Kidney (tissue), 14 donors: ENCODE results near the gene POLR1B. TPM values are rescaled to one million over a fixed set of nuclear protein-coding genes. Genes with fewer than 3 reads are reported as not detected.

Experiments used
- DNase-seq, 5 donors: peaks; one replicate each; pipeline ENCODE4 v3.0.0-alpha.2; 2013 to 2020
- FAIRE-seq: peaks from 2 replicates; lab custom pipeline; 2012; peaks lifted over from hg19 to GRCh38; lab: Jason Lieb, UNC
- H3K27ac ChIP-seq, 2 donors: one replicate each; pipeline ENCODE4 v1.7.0; 2013; ENCODE audit warnings: low read depth in 2 of 2, low read length in 2 of 2, inconsistent platforms in 1 of 2
- H3K27me3 ChIP-seq: one replicate; pipeline ENCODE4 v1.7.1; 2013; ENCODE audit warnings: low read length, inconsistent platforms; ENCODE audit not compliant: control insufficient read depth, insufficient read depth
- H3K36me3 ChIP-seq, 3 donors: one replicate each; pipeline versions ENCODE4 v1.7.0 to v1.7.1; 2013; ENCODE audit warnings: low read length in 3 of 3, control low read depth in 1 of 3, inconsistent platforms in 1 of 3; ENCODE audit not compliant: insufficient read depth in 3 of 3, control insufficient read depth in 2 of 3
- H3K4me1 ChIP-seq, 3 donors: one replicate each; pipeline versions ENCODE4 v1.7.0 to v1.7.1; 2013; ENCODE audit warnings: low read length in 3 of 3, inconsistent platforms in 1 of 3, low read depth in 1 of 3; ENCODE audit not compliant: control insufficient read depth in 2 of 3, insufficient read depth in 2 of 3
- H3K4me3 ChIP-seq, 3 donors: one replicate each; pipeline versions ENCODE4 v1.7.0 to v1.8.1; 2013; ENCODE audit warnings: low read length in 3 of 3, control low read depth in 1 of 3, inconsistent platforms in 1 of 3
- H3K9ac ChIP-seq, 3 donors: one replicate each; pipeline versions ENCODE4 v1.7.0 to v1.7.1; 2013; ENCODE audit warnings: low read length in 3 of 3, control low read depth in 1 of 3, inconsistent platforms in 1 of 3
- H3K9me3 ChIP-seq, 3 donors: one replicate each; pipeline versions ENCODE4 v1.7.0 to v1.7.1; 2013; ENCODE audit warnings: low read length in 3 of 3, control low read depth in 1 of 3, inconsistent platforms in 1 of 3; ENCODE audit not compliant: control insufficient read depth in 2 of 3, insufficient read depth in 1 of 3
- intact Hi-C: fragments of 100-400 bp; cut with DNase I; formaldehyde crosslinking; loops from one replicate; pipeline ENCODE4 v1.11.1; 2022
- polyA plus RNA-seq: library from polyadenylated mRNA; stranded (reverse); fragments of 350-450 nt; fragmentation: Illumina TruSeq; extraction: RNeasy Lipid Tissue Mini Kit (QIAGEN cat#74804); gene quantifications from one replicate; pipeline ENCODE4 v1.2.3, GENCODE V29; 2014; ENCODE audit warnings: low read depth, low replicate concordance; ENCODE audit not compliant: insufficient read depth
- total RNA-seq: library from RNA; stranded (reverse); fragmentation: NEBNext Ultra II Directional; extraction: Animal tissue kit (Norgen Biotek cat#: 25700); gene quantifications from one replicate; pipeline ENCODE4 v1.2.1, GENCODE V29; 2021
- TF ChIP-seq, protein P1 (sequence below): IDR thresholded peaks from 3 replicates; pipeline ENCODE4 v1.5.1; 2012; ENCODE audit warnings: mild to moderate bottlenecking, moderate library complexity, borderline replicate concordance; ENCODE audit not compliant: insufficient read depth; ENCODE audit errors: extremely low read depth
- donor health status: control.
- donor health status: control.
- donor health status: control.
- donor health status: control.
- donor health status: control.
- donor health status: DM: yes; HTN: yes; CAD: no.
- donor health status: Normal renal cell carcinoma (clear cell type).

The POLR1B gene
- total and polyA plus RNA-seq, 2 donors from 2014 or later, result 6.0 to 24.4 TPM

DNA sequence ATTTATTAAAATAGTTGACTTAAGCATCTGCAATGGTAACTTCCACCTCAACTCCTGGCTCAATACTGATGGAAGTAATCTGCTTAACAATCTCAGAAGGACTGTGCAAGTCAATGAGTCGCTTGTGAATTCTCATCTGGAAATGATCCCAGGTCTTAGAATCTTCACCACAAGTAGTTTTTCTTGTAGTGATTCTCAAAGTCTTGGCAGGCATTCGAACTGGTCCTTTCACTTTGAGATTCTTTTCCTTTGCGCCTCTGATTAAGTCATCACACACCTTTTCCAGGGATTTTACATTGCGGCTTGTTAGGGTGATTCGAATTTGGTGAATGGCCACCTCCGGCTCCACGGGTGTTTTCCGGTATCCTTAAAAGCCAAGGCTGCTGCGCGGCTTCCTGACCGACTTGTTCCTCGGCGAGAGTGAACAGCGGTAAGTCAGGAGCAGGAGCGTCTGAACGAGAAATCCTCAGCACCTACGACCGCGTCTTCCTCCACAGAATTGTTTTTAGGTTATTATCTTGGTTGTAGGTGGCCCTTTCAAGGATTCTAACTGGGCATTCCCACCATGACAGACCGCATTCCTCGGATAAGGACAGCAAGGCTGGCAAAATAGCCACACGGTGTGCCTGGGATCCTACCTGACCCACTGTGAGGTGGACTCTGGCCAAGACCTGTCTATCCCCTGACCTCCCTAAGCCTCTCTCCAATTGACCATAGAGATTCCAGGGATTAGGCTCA lies 79.7 kb downstream of the POLR1B start:
- TF ChIP-seq, protein P1, sequence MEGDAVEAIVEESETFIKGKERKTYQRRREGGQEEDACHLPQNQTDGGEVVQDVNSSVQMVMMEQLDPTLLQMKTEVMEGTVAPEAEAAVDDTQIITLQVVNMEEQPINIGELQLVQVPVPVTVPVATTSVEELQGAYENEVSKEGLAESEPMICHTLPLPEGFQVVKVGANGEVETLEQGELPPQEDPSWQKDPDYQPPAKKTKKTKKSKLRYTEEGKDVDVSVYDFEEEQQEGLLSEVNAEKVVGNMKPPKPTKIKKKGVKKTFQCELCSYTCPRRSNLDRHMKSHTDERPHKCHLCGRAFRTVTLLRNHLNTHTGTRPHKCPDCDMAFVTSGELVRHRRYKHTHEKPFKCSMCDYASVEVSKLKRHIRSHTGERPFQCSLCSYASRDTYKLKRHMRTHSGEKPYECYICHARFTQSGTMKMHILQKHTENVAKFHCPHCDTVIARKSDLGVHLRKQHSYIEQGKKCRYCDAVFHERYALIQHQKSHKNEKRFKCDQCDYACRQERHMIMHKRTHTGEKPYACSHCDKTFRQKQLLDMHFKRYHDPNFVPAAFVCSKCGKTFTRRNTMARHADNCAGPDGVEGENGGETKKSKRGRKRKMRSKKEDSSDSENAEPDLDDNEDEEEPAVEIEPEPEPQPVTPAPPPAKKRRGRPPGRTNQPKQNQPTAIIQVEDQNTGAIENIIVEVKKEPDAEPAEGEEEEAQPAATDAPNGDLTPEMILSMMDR, result no peak
- DNase-seq (no peak), FAIRE-seq (no peak)
- Histone ChIP-seq H3K27ac (no peak overlapping the region), H3K36me3 (no peaks in the 10 kb centered on the region), H3K9ac (no peak overlapping the region), H3K4me3 (no peak overlapping the region), H3K9me3 (no peaks in the 10 kb centered on the region), H3K4me1 (peaks cover 0 to 3% (median 0%) of the 10 kb centered on the region in 3 donors), H3K27me3 (no peaks in the 10 kb centered on the region)
- intact Hi-C loops, result no loop called here

DNA sequence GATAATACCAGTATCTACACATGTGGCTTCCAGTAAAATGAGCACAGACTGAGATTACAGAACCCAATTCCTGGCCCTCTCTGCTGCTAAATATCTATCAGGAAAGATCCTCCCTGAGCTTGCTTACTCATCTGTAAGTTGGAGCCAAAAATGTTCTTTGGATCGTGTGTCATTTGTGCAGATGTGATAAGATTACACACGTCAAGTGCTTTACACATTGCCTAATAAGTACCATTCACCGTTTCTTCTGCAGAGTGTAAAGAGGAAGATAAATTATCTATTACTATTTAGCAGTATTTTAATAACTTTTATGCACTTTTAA lies 80.2 kb downstream of the POLR1B start:
- H3K27ac ChIP-seq, result no peak overlapping the region
- H3K9me3 ChIP-seq, result no peaks in the 10 kb centered on the region
- peaks cover 0 to 3% (median 0%) of the 10 kb centered on the region in 3 donors for H3K4me1 ChIP-seq
- TF ChIP-seq, protein P1, result no peak
- no peak for DNase-seq
- no peak overlapping the region for H3K9ac ChIP-seq
- no peak overlapping the region for H3K4me3 ChIP-seq
- intact Hi-C loops, result no loop called here
- no peak for FAIRE-seq
- no peaks in the 10 kb centered on the region for H3K27me3 ChIP-seq
- H3K36me3 ChIP-seq, result no peaks in the 10 kb centered on the region

GRCh38 chr2:112623913-112624777 lies 81.9 kb downstream of the POLR1B start:
- Histone ChIP-seq H3K4me1 (peaks cover 0 to 3% (median 0%) of the 10 kb centered on the region in 3 donors), H3K9me3 (no peaks in the 10 kb centered on the region), H3K36me3 (no peaks in the 10 kb centered on the region), H3K4me3 (no peak overlapping the region), H3K27ac (no peak overlapping the region), H3K27me3 (no peaks in the 10 kb centered on the region), H3K9ac (no peak overlapping the region)
- TF ChIP-seq, protein P1, result no peak
- DNase-seq (peak in 1 of 5 donors; percentile 75), FAIRE-seq (no peak)
- intact Hi-C loops, result no loop called here
